ENCODE results near the gene MAPRE2.

GRCh38 chr18:35038881-35039491 is 2.2 kb upstream of the MAPRE2 start:
- TF ChIP-seq CTCF (IDR thresholded peaks at IDR 0.05), result no peak
- no peak for TF ChIP-seq POLR2A (IDR thresholded peaks at IDR 0.05)
